PC-3 (cell line): Measurements from ENCODE around the gene MUC6.

Experiments
- EZH2 ChIP-seq: fragments of 300-600 bp; sonication (generic); IDR thresholded peaks from one replicate; pipeline ENCODE4 v1.6.1; 2017; ENCODE audit warnings: antibody characterized with exemption, mild to moderate bottlenecking, low read length; ENCODE audit not compliant: unreplicated experiment
- TF ChIP-seq, protein P1 (sequence below): fragments of 300-600 bp; sonication (generic); conservative IDR thresholded peaks from 2 replicates; pipeline ENCODE4 v1.5.1; 2017; ENCODE audit warnings: antibody characterized with exemption, low read depth, mild to moderate bottlenecking, low read length

DNA sequence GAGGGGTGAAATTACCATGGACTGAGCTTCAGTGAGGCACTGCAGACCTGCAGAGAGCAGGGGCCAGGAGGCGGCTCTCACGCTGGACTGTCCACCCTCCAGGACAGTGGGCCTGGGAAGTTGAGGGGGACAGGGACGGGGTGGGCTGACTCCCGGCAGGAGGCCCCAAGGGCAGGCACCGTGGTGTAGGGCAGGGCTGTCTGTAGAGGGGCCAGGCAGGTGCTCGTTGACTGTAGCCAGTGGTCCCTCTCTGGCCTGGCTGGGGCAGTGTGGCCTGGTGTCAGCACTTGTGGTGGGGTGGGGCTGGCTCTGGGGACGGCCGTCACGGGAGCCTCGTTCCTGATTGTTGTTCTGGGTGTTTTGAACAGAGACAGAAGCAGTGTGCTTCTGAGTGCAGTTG lies 46.4 kb downstream of the MUC6 start:
- TF ChIP-seq, protein P1, sequence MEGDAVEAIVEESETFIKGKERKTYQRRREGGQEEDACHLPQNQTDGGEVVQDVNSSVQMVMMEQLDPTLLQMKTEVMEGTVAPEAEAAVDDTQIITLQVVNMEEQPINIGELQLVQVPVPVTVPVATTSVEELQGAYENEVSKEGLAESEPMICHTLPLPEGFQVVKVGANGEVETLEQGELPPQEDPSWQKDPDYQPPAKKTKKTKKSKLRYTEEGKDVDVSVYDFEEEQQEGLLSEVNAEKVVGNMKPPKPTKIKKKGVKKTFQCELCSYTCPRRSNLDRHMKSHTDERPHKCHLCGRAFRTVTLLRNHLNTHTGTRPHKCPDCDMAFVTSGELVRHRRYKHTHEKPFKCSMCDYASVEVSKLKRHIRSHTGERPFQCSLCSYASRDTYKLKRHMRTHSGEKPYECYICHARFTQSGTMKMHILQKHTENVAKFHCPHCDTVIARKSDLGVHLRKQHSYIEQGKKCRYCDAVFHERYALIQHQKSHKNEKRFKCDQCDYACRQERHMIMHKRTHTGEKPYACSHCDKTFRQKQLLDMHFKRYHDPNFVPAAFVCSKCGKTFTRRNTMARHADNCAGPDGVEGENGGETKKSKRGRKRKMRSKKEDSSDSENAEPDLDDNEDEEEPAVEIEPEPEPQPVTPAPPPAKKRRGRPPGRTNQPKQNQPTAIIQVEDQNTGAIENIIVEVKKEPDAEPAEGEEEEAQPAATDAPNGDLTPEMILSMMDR = no peak
- no peak for TF ChIP-seq EZH2
